Endothelial cell of umbilical vein (primary cell): ENCODE data around the gene INHA. TPM values are rescaled to one million over a fixed set of nuclear protein-coding genes. Genes with fewer than 3 reads are reported as not detected.

ENCODE experiments used
- BruUV-seq: library from RNA; stranded (reverse); fragments of 400-500 nt; replicated peaks from 2 replicates; lab custom pipeline; 2021; lab: Mats Ljungman, UMichigan
- CTCF ChIA-PET: fragments of 300-600, 350-600 bp; sonication (Branson Sonifier 250); formaldehyde crosslinking; loops from one replicate; lab custom pipeline; 2021; ENCODE audit warnings: antibody characterized with exemption, inconsistent platforms; lab: Charles Lee
- POLR2A ChIA-PET: fragments of 300-600, 350-600 bp; sonication (Branson Sonifier 250); formaldehyde crosslinking; loops from one replicate; lab custom pipeline; 2021; ENCODE audit warnings: antibody characterized with exemption, inconsistent platforms; lab: Charles Lee
- DNase-seq: peaks from one replicate; pipeline ENCODE4 v3.0.0-alpha.2; 2011; ENCODE audit warnings: low read depth, low spot score
- FAIRE-seq: peaks from 2 replicates; lab custom pipeline; 2011; peaks lifted over from hg19 to GRCh38; lab: Jason Lieb, UNC
- H2AFZ ChIP-seq: 2 replicates; pipeline ENCODE4 v1.6.0; 2012; ENCODE audit warnings: low read depth, low read length, control low read depth, inconsistent platforms
- H3K27ac ChIP-seq: 2 replicates; pipeline ENCODE4 v1.5.1; 2011; ENCODE audit warnings: low read depth, mild to moderate bottlenecking, control low read depth, low read length, moderate library complexity; ENCODE audit not compliant: insufficient read depth
- H3K27me3 ChIP-seq, 2 experiments: 2 replicates each; pipeline versions ENCODE4 v1.6.0 to v1.6.1; 2011; ENCODE audit warnings: low read length in 2 of 2, mixed read lengths in 1 of 2; ENCODE audit not compliant: control insufficient read depth in 2 of 2, insufficient read depth in 2 of 2
- H3K36me3 ChIP-seq, 2 experiments: 2 replicates in 1 of 2; 3 replicates in 1 of 2; pipeline ENCODE4 v1.5.1; 2011; ENCODE audit warnings: low read length in 2 of 2, mild to moderate bottlenecking in 1 of 2, moderate library complexity in 1 of 2; ENCODE audit not compliant: control insufficient read depth in 2 of 2, insufficient read depth in 2 of 2; ENCODE audit errors: extremely low read depth in 1 of 2
- H3K4me1 ChIP-seq: 3 replicates; pipeline ENCODE4 v1.5.1; 2011; ENCODE audit warnings: mild to moderate bottlenecking, low read length; ENCODE audit not compliant: control insufficient read depth, insufficient read depth; ENCODE audit errors: extremely low read depth
- H3K4me2 ChIP-seq: 2 replicates; pipeline ENCODE4 v1.6.1; 2011; ENCODE audit warnings: low read length, control low read depth, mixed read lengths; ENCODE audit not compliant: insufficient read depth
- H3K4me3 ChIP-seq, 3 experiments: fragments of 200-600 bp in 1 of 3; sonication (generic), shearing (Covaris generic) in 1 of 3; replicated peaks in 1 of 3; 2 replicates each; pipeline ENCODE4 v1.5.1; 2011 to 2016; ENCODE audit warnings: control low read depth in 3 of 3, low read length in 3 of 3, mild to moderate bottlenecking in 2 of 3, inconsistent platforms in 1 of 3, low read depth in 1 of 3, moderate library complexity in 1 of 3; ENCODE audit not compliant: insufficient read depth in 1 of 3
- H3K79me2 ChIP-seq: 2 replicates; pipeline ENCODE4 v1.6.0; 2012; ENCODE audit warnings: low read length, inconsistent platforms; ENCODE audit not compliant: control insufficient read depth, insufficient read depth
- H3K9ac ChIP-seq: replicated peaks from 2 replicates; pipeline ENCODE3; 2011; ENCODE audit warnings: low read length, control low read depth; ENCODE audit not compliant: insufficient read depth; ENCODE audit errors: extremely low read depth
- H3K9me1 ChIP-seq: replicated peaks from 3 replicates; pipeline ENCODE4 v1.6.0; 2011; ENCODE audit warnings: mild to moderate bottlenecking, low read length; ENCODE audit not compliant: control insufficient read depth, insufficient read depth; ENCODE audit errors: extremely low read depth
- H3K9me3 ChIP-seq: replicated peaks from 2 replicates; pipeline ENCODE4 v1.5.1; 2012; ENCODE audit warnings: low read length, inconsistent platforms; ENCODE audit not compliant: control insufficient read depth, insufficient read depth
- H4K20me1 ChIP-seq: replicated peaks from 2 replicates; pipeline ENCODE3; 2011; ENCODE audit warnings: mild to moderate bottlenecking, low read length; ENCODE audit not compliant: control insufficient read depth, insufficient read depth; ENCODE audit errors: extremely low read depth
- EZH2 ChIP-seq: IDR thresholded peaks from 2 replicates; pipeline ENCODE4 v1.6.1; 2012; ENCODE audit warnings: borderline replicate concordance, low read depth, mild to moderate bottlenecking, moderate library complexity, low read length, inconsistent platforms; ENCODE audit not compliant: severe bottlenecking
- MAX ChIP-seq: IDR thresholded peaks from 2 replicates; pipeline ENCODE4 v1.6.1; 2011; ENCODE audit not compliant: insufficient read depth, insufficient read length
- MYC ChIP-seq: IDR thresholded peaks from one replicate; pipeline ENCODE4 v1.6.1; 2011; ENCODE audit warnings: mild to moderate bottlenecking, low read depth, low read length
- POLR2AphosphoS5 ChIP-seq: IDR thresholded peaks from 2 replicates; pipeline ENCODE4 v1.6.1; 2012; ENCODE audit warnings: low read depth, mild to moderate bottlenecking, control low read depth, low read length, moderate library complexity; ENCODE audit not compliant: insufficient read depth
- dilution Hi-C: fragments of 300-500 bp; cut with MboI; formaldehyde crosslinking; loops from one replicate; pipeline ENCODE4 v1.15.0; 2019; ENCODE audit warnings: low sequenced_read_pairs; ENCODE audit not compliant: extremely low pct_ligation_motif_present
- intact Hi-C: fragments of 100-400 bp; cut with micrococcal nuclease; formaldehyde crosslinking; loops from one replicate; pipeline ENCODE4 v1.10.0; 2022
- polyA plus RNA-seq, 4 experiments: library from polyadenylated mRNA; depleted of rRNA in 3 of 4; stranded (reverse) in 3 of 4; unstranded in 1 of 4; fragments of >200 nt; gene quantifications; 2 replicates each; pipeline versions ENCODE4 v1.2.1 to v1.2.3, GENCODE V29; 2011 to 2012; ENCODE audit warnings: missing spikeins in 1 of 4
- total RNA-seq: library from RNA; stranded (reverse); gene quantifications from 2 replicates; pipeline ENCODE4 v1.2.3, GENCODE V29; 2021

Gene INHA
- total and polyA plus RNA-seq, 2 donors (not counting 3 experiments of a cell fraction or from before 2014, with no cell fraction given): 0.06 TPM; not detected in 1

- Histone ChIP-seq H3K36me3 (no peaks in the 10 kb centered on the region), H3K4me2 (no peak overlapping the region), H4K20me1 (no peaks in the 10 kb centered on the region), H3K79me2 (no peaks in the 10 kb centered on the region), H3K27ac (no peak overlapping the region), H3K27me3 (peaks cover 4 to 22% of the 10 kb centered on the region in 2 experiments), H3K9me1 (no peaks in the 10 kb centered on the region), H3K4me1 (no peaks in the 10 kb centered on the region), H2AFZ (no peak overlapping the region), H3K4me3 (no peak overlapping the region), H3K9ac (no peak overlapping the region), H3K9me3 (no peaks in the 10 kb centered on the region)
- TF ChIP-seq POLR2AphosphoS5 (no peak), MAX (no peak)
- CTCF ChIA-PET: no interaction called here
- dilution Hi-C loops: no loop called here
- intact Hi-C loops: no loop called here
- FAIRE-seq: no peak
- POLR2A ChIA-PET: no interaction called here
- DNase-seq: no peak
- no TSS peak for BruUV-seq
Observed at GRCh38 chr2:219567791-219568361, 4.2 kb upstream of the INHA start.

- intact Hi-C loops: no loop called here
- ChIA-PET POLR2A (no interaction called here), CTCF (interaction anchor here (0.9 kb wide), 1 partner anchor 9 kb away, joined by 3 read pairs; no protein-coding TSS in a partner anchor)
- Histone ChIP-seq H3K27ac (no peak overlapping the region), H3K9me3 (no peaks in the 10 kb centered on the region), H3K9me1 (no peaks in the 10 kb centered on the region), H3K4me2 (no peak overlapping the region), H4K20me1 (no peaks in the 10 kb centered on the region), H3K4me3 (no peak overlapping the region), H3K79me2 (no peaks in the 10 kb centered on the region), H3K27me3 (peaks cover 8 to 25% of the 10 kb centered on the region in 2 experiments), H2AFZ (no peak overlapping the region), H3K9ac (no peak overlapping the region), H3K36me3 (no peaks in the 10 kb centered on the region), H3K4me1 (no peaks in the 10 kb centered on the region)
- no peak for FAIRE-seq
- BruUV-seq: no TSS peak
- dilution Hi-C loops: no loop called here
- DNase-seq: no peak
- no peak for TF ChIP-seq MYC
- no peak for TF ChIP-seq EZH2
Observed at GRCh38 chr2:219569041-219569440, 3.1 kb upstream of the INHA start.
